NCI-H2196 treated with DMSO at 0.1 percent for 48 hours (cell line): Measurements from ENCODE around the gene PBX3.

Experiments
- DNase-seq: peaks from one replicate; lab custom pipeline; 2025; ENCODE audit not compliant: unreplicated experiment; lab: John Stamatoyannopoulos, UW

The PBX3 gene

DNA sequence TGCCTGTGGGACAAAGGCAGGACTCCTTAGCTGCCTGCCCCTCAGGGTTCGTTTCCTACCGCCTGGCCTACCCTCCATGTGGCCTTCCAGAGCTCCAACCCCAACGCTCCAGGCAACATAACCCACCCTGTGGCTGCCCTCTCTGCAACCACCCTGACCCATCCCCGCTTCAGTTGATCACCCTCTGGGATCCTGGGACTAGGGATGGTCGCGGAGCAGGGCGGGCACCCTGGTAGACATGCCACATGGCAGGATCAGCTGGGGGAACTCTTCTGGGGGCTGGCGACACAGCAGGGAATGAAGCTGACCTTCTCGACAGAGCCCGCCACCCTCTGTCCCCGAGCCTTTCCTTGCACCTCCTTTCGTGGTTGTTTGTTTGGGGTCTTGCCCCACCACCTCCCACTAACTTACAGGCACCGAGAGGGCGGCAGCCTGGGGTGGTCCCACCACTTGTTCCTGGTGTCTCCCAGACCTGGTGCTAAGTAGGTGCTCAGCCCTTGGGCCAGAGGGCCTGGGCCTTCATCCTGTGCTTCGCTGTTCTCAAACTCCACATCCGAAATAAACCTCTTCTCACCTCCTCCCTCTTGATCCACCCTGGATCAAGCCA is 243.1 kb downstream of the PBX3 start:
- no peak for DNase-seq

GRCh38 chr9:125990793-125991220 is 243.6 kb downstream of the PBX3 start:
- DNase-seq, result no peak

GRCh38 chr9:125991886-125992529 is 244.8 kb downstream of the PBX3 start:
- no peak for DNase-seq

DNA sequence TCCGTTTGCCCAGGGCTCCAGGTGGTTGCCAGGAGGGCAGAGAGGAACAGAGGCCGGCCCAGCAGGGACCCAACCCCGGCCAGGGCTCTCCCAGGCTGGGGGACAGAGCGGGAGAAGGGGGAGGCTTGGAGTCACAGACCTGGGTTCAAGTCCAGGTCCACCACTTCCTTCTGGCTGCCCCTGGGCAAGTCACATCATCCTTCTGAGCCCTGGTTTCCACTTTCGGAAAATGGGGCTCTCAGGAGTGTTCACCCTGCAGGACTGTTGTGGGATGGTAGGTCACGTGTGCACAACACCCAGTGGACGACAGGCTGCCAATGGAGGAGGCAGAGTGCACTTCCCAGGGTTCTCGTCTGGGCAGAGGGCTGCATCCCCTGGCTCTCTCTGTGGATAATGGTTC is 245.4 kb downstream of the PBX3 start:
- no peak for DNase-seq

- no peak for DNase-seq
These were observed 246.3 kb downstream of the PBX3 start for GRCh38 chr9:125993466-125993865.

DNA sequence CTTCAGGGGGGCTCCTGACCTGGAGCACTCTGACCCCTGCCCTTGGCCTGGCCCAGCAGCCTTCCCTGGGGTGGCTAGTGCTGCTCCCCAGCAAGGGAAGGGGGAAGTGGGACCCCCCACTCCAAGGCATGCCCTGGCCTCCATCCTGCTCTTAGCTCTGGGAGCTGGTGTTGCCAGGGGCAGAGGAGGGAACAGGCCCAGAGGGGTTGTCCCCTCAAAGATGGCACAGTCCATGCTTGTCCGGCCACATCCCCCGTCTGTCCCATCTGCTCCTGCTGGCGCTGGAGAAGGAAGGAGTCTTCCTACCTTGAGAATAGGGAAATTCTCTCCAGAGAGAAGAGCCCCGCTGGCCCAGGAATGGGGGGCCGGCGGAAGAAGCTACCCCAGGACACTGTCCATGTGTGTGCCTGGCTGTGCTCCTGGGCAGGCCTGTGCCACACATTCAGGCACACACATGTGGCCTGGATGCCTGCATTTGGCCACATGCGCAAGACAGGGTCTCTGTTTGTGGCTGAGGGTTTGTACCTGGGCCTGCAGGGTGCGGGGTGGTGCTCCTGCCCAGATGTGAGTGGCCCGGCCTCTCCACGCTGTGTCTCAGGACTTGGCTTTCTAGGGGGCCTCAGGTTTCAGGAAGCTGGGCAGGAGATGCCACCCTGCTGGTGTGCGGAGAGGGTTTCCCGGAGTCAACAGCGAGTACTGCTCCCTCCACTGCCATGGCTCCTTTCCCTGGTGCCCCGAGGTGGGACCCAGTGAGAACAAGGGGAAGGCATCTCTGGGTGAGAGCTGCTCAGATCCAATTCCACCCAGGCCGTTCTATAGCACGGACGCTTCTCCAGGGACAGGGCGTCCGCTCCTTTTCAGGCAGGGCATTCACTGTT is 247.1 kb downstream of the PBX3 start:
- DNase-seq, result no peak

- no peak for DNase-seq
These were observed 247.8 kb downstream of the PBX3 start for GRCh38 chr9:125995006-125995405.

GRCh38 chr9:125995706-125996105 is 248.5 kb downstream of the PBX3 start:
- no peak for DNase-seq

DNA sequence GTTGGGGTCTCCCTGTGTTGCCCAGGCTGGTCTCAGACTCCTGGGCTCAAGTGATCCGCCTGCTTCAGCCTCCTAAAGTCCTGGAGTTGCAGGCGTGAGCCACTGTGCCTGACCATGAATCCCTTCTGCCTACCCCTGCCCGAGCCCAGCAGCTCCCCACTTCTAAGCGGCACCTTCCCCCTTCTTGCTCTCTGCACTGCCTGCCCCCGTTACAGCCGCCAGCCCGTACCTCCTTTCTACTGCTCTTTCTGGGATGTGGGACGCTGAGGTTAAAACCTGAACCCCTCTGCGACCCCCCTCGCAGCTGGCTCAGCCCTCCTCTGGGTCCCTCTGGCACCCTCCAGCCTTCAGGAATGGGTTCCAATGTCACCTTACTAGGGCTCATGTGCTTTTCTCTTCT is 249.6 kb downstream of the PBX3 start:
- DNase-seq, result no peak

- DNase-seq, result peak; percentile 78
These were observed 250.1 kb downstream of the PBX3 start for GRCh38 chr9:125997196-125997823.

- DNase-seq, result no peak
These were observed 251.8 kb downstream of the PBX3 start for GRCh38 chr9:125998837-125999503.

DNA sequence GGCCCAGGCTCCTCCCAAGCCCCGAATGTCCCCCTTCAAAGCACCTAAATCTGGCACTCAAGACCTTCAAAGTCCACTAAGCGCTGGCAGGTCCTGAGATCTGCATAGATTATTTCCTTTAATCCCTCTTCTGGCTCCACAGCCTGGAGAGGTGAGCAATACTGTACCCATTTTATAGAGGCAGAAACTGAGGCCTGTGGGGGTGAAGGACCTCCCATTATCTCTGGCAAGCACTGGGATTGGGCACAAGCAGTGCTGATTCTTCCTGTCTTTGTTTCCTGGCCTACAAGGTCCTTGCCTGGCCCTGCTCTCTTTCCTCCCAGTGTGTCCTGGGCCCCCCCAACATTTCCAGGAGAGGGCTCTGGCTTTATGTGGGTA is 252.3 kb downstream of the PBX3 start:
- no peak for DNase-seq

DNA sequence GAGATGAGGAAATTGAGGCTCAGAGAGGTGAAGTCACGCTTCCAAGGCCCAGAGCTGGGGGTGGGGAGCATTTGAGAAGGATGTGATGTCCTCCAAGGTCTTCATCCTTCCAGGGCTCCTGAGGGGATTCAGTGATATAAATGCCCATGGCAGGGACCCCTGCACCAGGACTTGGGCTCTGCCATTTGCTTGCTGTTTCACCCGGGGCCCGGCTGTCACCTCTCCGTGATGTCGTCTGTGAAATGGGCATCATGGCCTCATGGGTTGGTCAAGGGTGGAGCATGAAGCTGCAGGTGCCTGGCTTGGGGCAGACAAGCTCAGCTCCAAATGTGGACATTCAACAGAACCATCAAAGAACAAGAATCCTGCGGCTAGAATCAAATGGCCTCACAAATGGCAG is 253.1 kb downstream of the PBX3 start:
- DNase-seq, result no peak

GRCh38 chr9:126000731-126001580 is 253.8 kb downstream of the PBX3 start:
- peak; percentile 64 for DNase-seq

DNA sequence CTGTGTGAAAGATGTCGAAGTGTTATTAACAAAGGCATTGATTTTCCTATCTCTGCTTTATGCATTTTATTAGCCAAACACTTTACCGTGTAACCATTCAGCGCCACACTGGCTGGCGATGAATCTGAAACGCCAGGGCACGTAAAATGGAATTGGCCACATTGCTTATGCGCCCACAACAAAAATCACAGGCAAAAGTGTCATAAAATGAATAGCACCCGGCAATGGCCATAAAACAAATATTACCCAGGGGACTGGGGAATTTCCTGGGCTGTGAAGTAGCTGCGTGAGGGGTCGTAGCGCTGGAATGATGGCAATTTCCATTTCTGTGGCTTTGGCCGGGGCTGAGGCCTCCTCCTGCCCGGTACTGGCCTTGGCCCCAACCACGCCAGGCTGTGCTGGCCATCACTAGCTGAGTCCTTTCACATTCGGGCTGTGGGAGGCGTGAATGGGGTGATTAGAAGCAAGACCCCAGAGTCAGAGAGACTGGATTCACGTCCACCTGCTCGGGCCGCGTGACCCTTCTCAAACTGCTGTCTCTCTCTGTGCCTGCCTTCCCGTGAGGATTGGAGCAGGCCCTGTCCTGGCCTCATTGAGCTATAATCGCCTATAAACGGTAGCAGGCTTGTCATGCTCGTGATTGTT is 254.5 kb downstream of the PBX3 start:
- DNase-seq, result no peak

- DNase-seq, result no peak
These were observed 255.5 kb downstream of the PBX3 start for GRCh38 chr9:126002476-126003350.

DNA sequence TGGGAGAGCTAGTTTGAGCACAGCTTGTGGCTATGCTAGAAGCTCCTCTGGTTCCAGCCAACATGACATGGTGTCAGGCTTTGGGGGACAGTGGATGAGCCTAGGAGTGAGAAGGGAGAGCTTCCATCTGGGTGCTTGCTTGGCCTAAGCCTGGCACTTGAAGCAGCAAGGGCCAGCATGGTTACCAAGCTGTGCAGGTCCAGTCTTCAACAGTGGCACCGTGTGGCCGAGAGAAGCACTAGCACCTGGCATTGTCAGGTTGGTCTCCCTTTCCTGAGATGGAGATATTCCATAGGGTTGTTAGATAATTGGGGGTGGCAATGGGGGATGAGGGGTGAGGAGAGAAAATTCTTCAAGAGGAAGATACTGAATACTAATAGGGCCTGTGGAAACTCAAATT is 261.9 kb downstream of the PBX3 start:
- no peak for DNase-seq

GRCh38 chr9:126014726-126015125 is 267.6 kb downstream of the PBX3 start:
- DNase-seq, result no peak

- DNase-seq, result no peak
These were observed 268.3 kb downstream of the PBX3 start for GRCh38 chr9:126015424-126015823.
